K562 (cell line): Measurements from ENCODE around the gene CRLF3. TPM values are rescaled to one million over a fixed set of nuclear protein-coding genes. Genes with fewer than 3 reads are reported as not detected.
A peak's percentile ranks its signal among the peaks of the same experiment; 100 is the strongest.

Source experiments
- CBFA2T3 ChIP-seq: fragments of 450-650 bp; IDR thresholded peaks from 2 replicates; pipeline ENCODE4 v1.6.1; 2017
- HDAC3 ChIP-seq: fragments of 450-650 bp; IDR thresholded peaks from 2 replicates; pipeline ENCODE4 v1.6.1; 2018; ENCODE audit warnings: borderline replicate concordance, mild to moderate bottlenecking, moderate library complexity; ENCODE audit not compliant: partially characterized antibody
- HNRNPUL1 ChIP-seq: fragments of 200-400 bp; formaldehyde crosslinking; IDR thresholded peaks from 2 replicates; pipeline ENCODE4 v1.6.1; 2017; ENCODE audit warnings: low read length
- KDM2B ChIP-seq: fragments of 250-450 bp; sonication (Bioruptor Pico); IDR thresholded peaks from 2 replicates; pipeline ENCODE4 v1.8.0; 2021; ENCODE audit warnings: mild to moderate bottlenecking, moderate library complexity
- LCOR ChIP-seq: sonication (generic); formaldehyde crosslinking; IDR thresholded peaks from 2 replicates; pipeline ENCODE4 v1.8.0; 2022; ENCODE audit warnings: mild to moderate bottlenecking, missing genetic modification reagents
- NFE2 ChIP-seq: IDR thresholded peaks from 2 replicates; pipeline ENCODE4 v1.6.1; 2014; ENCODE audit warnings: antibody characterized with exemption, low read depth
- NR2C2 ChIP-seq, 2 experiments: fragments of 200-800 bp in 1 of 2; sonication (Bioruptor generic) in 1 of 2; sonication (generic) in 1 of 2; formaldehyde crosslinking in 1 of 2; IDR thresholded peaks; 2 replicates each; pipeline versions ENCODE4 v1.6.1 to v1.8.0; 2016 to 2022; ENCODE audit warnings: mild to moderate bottlenecking in 1 of 2, missing compliant biosample characterization in 1 of 2, missing genetic modification characterization in 1 of 2, missing genetic modification reagents in 1 of 2
- NR4A1 ChIP-seq, 2 experiments: fragments of 250-450 bp in 1 of 2; fragments of 450-650 bp in 1 of 2; sonication (Bioruptor Pico) in 1 of 2; IDR thresholded peaks; 2 replicates each; pipeline versions ENCODE4 v1.4.0 to v1.6.1; 2016 to 2020; ENCODE audit warnings: mild to moderate bottlenecking in 2 of 2, missing compliant biosample characterization in 1 of 2, missing genetic modification characterization in 1 of 2, moderate library complexity in 1 of 2
- PHF8 ChIP-seq: fragments of 200-600 bp; sonication (generic); IDR thresholded peaks from 2 replicates; pipeline ENCODE4 v1.6.1; 2012; ENCODE audit warnings: mixed run types, mild to moderate bottlenecking, inconsistent platforms, low read length, moderate library complexity, borderline replicate concordance
- PHTF2 ChIP-seq: fragments of 250-450 bp; sonication (Bioruptor Pico); IDR thresholded peaks from 2 replicates; pipeline ENCODE4 v1.5.0; 2021; ENCODE audit warnings: mild to moderate bottlenecking
- RBBP5 ChIP-seq: fragments of 200-600 bp; sonication (generic); IDR thresholded peaks from 2 replicates; pipeline ENCODE4 v1.6.1; 2012; ENCODE audit warnings: borderline replicate concordance, mild to moderate bottlenecking, low read length, control low read depth, inconsistent platforms; ENCODE audit not compliant: insufficient read depth, poor library complexity, severe bottlenecking
- RBM25 ChIP-seq: fragments of 200-400 bp; formaldehyde crosslinking; IDR thresholded peaks from 2 replicates; pipeline ENCODE4 v1.6.1; 2018; ENCODE audit warnings: low read length, low read depth, moderate library complexity; ENCODE audit not compliant: severe bottlenecking
- SMARCA5 ChIP-seq: fragments of 450-650 bp; IDR thresholded peaks from 2 replicates; pipeline ENCODE4 v1.6.1; 2016
- SRSF1 ChIP-seq: fragments of 200-400 bp; formaldehyde crosslinking; IDR thresholded peaks from 2 replicates; pipeline ENCODE4 v1.6.1; 2017; ENCODE audit warnings: mild to moderate bottlenecking, low read depth, low read length, moderate library complexity
- TFAM ChIP-seq: fragments of 250-450 bp; sonication (Bioruptor Pico); conservative IDR thresholded peaks from 2 replicates; pipeline ENCODE4 v1.5.0; 2021; ENCODE audit warnings: mild to moderate bottlenecking, moderate library complexity
- YY1 ChIP-seq, 3 experiments: IDR thresholded peaks; 2 replicates each; pipeline ENCODE4 v1.6.1; 2011; ENCODE audit warnings: low read length in 2 of 3, mild to moderate bottlenecking in 2 of 3, moderate library complexity in 2 of 3, borderline replicate concordance in 1 of 3, control low read depth in 1 of 3, low read depth in 1 of 3; ENCODE audit not compliant: insufficient read depth in 3 of 3, insufficient replicate concordance in 2 of 3, control insufficient read depth in 1 of 3, insufficient read length in 1 of 3; ENCODE audit errors: extremely low read depth in 1 of 3
- ZBTB7A ChIP-seq: IDR thresholded peaks from 2 replicates; pipeline ENCODE4 v1.6.1; 2011; ENCODE audit warnings: low read depth, mild to moderate bottlenecking, low read length, moderate library complexity, borderline replicate concordance; ENCODE audit not compliant: control insufficient read depth
- ZNF324 ChIP-seq: fragments of 250-450 bp; sonication (Bioruptor Pico); IDR thresholded peaks from 2 replicates; pipeline ENCODE4 v1.4.0; 2020; ENCODE audit warnings: mild to moderate bottlenecking
- polyA plus RNA-seq, 8 experiments: library from polyadenylated mRNA; depleted of rRNA in 4 of 8; stranded (reverse) in 5 of 8; unstranded in 3 of 8; fragments of >200 nt; fragmentation: Nextera tagmentation in 2 of 8; fragmentation: Illumina TruSeq in 1 of 8; extraction: Ambion mirVana in 2 of 8; extraction: Trizol in 1 of 8; gene quantifications; 2 replicates each; pipeline versions ENCODE4 v1.2.1 to v1.2.3, GENCODE V29; 2011 to 2014; ENCODE audit warnings: inconsistent platforms in 1 of 8, missing spikeins in 1 of 8
- total RNA-seq, 7 experiments: library from RNA; depleted of rRNA in 6 of 7; stranded (reverse); fragments of >200 nt in 6 of 7; fragmentation: Illumina TruSeq in 2 of 7; extraction: Trizol in 2 of 7; gene quantifications; 2 replicates each; pipeline versions ENCODE4 v1.2.1 to v1.2.3, GENCODE V29; 2011 to 2021; ENCODE audit warnings: low replicate concordance in 1 of 7
- TF ChIP-seq, protein P1 (sequence below): fragments of 450-650 bp; IDR thresholded peaks from 2 replicates; pipeline ENCODE4 v1.6.1; 2016
- TF ChIP-seq, protein P2 (sequence below): fragments of 450-650 bp; formaldehyde crosslinking; IDR thresholded peaks from 2 replicates; pipeline ENCODE4 v1.4.0; 2020; ENCODE audit warnings: mild to moderate bottlenecking, moderate library complexity
- TF ChIP-seq, protein P3 (sequence below): fragments of 150-350 bp; conservative IDR thresholded peaks from 2 replicates; pipeline ENCODE4 v1.6.1; 2014; ENCODE audit warnings: low read length

The CRLF3 gene
- total and polyA plus RNA-seq, 9 of the 15 experiments (the other 6 are each of a cell fraction or from before 2014, with no cell fraction given): 13.2 to 55.9 (median 29.8) TPM

DNA sequence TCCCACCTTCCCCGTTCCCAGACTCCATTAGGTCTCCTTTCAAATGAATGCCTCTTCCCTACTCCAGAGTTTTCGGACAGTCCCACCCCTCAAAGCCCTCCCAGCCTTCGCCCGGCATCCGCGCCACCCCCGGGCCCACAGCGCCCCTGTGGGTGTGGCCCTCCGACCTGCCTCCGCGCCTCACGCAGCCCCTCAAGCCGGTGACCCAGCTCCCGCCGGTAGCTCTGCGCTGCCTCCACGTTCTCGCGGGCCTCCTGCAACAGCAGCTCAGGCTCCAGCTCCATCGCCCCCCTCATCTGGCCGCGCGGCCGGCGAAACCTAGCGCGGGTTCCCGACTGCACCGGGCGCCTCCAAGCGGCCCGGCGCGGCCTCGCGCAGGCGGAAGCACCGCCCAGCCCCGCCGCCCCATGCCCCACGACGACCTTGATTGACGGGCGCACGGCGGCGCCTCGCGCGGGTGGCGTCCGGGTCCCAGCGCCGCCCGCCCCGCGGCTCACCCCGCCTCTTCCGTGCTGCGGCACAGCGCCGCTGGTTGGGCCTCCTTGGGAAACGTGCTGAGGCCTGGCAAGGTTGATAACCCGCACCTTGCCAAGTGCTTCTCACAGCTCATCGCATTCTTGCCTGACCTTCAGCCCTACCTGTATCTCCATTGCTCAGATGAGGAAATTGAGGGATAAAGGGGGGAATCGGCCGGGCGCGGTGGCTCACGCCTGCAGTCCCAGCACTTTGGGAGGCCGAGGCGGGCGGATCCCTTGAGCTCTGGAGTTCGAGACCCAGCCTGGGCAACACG is at the start of gene CRLF3 (continued):
- TF ChIP-seq, protein P1, sequence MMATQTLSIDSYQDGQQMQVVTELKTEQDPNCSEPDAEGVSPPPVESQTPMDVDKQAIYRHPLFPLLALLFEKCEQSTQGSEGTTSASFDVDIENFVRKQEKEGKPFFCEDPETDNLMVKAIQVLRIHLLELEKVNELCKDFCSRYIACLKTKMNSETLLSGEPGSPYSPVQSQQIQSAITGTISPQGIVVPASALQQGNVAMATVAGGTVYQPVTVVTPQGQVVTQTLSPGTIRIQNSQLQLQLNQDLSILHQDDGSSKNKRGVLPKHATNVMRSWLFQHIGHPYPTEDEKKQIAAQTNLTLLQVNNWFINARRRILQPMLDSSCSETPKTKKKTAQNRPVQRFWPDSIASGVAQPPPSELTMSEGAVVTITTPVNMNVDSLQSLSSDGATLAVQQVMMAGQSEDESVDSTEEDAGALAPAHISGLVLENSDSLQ: peak; percentile 92
- TF ChIP-seq, protein P2, sequence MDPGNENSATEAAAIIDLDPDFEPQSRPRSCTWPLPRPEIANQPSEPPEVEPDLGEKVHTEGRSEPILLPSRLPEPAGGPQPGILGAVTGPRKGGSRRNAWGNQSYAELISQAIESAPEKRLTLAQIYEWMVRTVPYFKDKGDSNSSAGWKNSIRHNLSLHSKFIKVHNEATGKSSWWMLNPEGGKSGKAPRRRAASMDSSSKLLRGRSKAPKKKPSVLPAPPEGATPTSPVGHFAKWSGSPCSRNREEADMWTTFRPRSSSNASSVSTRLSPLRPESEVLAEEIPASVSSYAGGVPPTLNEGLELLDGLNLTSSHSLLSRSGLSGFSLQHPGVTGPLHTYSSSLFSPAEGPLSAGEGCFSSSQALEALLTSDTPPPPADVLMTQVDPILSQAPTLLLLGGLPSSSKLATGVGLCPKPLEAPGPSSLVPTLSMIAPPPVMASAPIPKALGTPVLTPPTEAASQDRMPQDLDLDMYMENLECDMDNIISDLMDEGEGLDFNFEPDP (CRISPR knock-in tag): no peak
- peak; percentile 37; the same call in 1 of the 2 replicates for TF ChIP-seq SMARCA5
- peak; percentile 89; the same call in 1 of the 2 replicates for TF ChIP-seq PHF8
- TF ChIP-seq KDM2B (CRISPR knock-in tag): 0 out of 2 replicates have a peak, but pooled peaks have one; percentile 19
- TF ChIP-seq NFE2: no peak
- TF ChIP-seq NR4A1 (CRISPR knock-in tag; IDR thresholded peaks at IDR 0.05): peak; percentile 45; the same call in 1 of the 2 replicates
- 0 out of 2 replicates have a peak, but pooled peaks have one; percentile 28 for TF ChIP-seq NR4A1 (tag; IDR thresholded peaks at IDR 0.05)
- no peak for TF ChIP-seq HDAC3
- TF ChIP-seq HNRNPUL1: no peak
- no peak for TF ChIP-seq LCOR (CRISPR knock-in tag)
- TF ChIP-seq SRSF1: no peak
- peak; percentile 86 for TF ChIP-seq RBBP5
- TF ChIP-seq NR2C2 (CRISPR knock-in tag; IDR thresholded peaks at IDR 0.05): 0 out of 2 replicates have a peak, but pooled peaks have one; percentile 20
- peak; percentile 73 for TF ChIP-seq NR2C2 (tag; IDR thresholded peaks at IDR 0.05)
- TF ChIP-seq CBFA2T3: peak; percentile 81
- no peak for TF ChIP-seq ZNF324 (CRISPR knock-in tag)
- TF ChIP-seq YY1 (IDR thresholded peaks at IDR 0.05; ENCODE audit: borderline replicate concordance in 1 of 3, control insufficient read depth in 1 of 3, extremely low read depth in 1 of 3, insufficient read depth in 3 of 3, insufficient read length in 1 of 3, insufficient replicate concordance in 2 of 3, low read depth in 1 of 3, low read length in 2 of 3): peak in 2 of 3 experiments; percentile 76 to 82
- TF ChIP-seq ZBTB7A: peak; percentile 59; the same call in 1 of the 2 replicates
- TF ChIP-seq TFAM (CRISPR knock-in tag): no peak
- no peak for TF ChIP-seq PHTF2 (CRISPR knock-in tag)
- TF ChIP-seq RBM25: peak; percentile 16
- TF ChIP-seq, protein P3, sequence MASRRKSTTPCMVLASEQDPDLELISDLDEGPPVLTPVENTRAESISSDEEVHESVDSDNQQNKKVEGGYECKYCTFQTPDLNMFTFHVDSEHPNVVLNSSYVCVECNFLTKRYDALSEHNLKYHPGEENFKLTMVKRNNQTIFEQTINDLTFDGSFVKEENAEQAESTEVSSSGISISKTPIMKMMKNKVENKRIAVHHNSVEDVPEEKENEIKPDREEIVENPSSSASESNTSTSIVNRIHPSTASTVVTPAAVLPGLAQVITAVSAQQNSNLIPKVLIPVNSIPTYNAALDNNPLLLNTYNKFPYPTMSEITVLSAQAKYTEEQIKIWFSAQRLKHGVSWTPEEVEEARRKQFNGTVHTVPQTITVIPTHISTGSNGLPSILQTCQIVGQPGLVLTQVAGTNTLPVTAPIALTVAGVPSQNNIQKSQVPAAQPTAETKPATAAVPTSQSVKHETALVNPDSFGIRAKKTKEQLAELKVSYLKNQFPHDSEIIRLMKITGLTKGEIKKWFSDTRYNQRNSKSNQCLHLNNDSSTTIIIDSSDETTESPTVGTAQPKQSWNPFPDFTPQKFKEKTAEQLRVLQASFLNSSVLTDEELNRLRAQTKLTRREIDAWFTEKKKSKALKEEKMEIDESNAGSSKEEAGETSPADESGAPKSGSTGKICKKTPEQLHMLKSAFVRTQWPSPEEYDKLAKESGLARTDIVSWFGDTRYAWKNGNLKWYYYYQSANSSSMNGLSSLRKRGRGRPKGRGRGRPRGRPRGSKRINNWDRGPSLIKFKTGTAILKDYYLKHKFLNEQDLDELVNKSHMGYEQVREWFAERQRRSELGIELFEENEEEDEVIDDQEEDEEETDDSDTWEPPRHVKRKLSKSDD: no peak
